SK-N-MC (cell line): ENCODE measurements around the gene MBTPS2.

Experiments
- DNase-seq: peaks from one replicate; pipeline ENCODE4 v3.0.0-alpha.2; 2011; ENCODE audit warnings: low read depth, low spot score
- H3K27ac ChIP-seq: fragments of 200-600 bp; sonication (generic); 2 replicates; pipeline ENCODE4 v1.5.1; 2016; ENCODE audit warnings: mixed run types
- H3K36me3 ChIP-seq: fragments of 200-600 bp; sonication (generic); 2 replicates; pipeline ENCODE4 v1.6.1; 2017; ENCODE audit warnings: antibody characterized with exemption, low read length, mixed read lengths; ENCODE audit not compliant: insufficient read depth
- H3K4me3 ChIP-seq: fragments of 200-600 bp; sonication (generic); 2 replicates; pipeline ENCODE4 v1.5.1; 2016
- H3K9ac ChIP-seq: fragments of 200-600 bp; sonication (generic); 2 replicates; pipeline ENCODE4 v1.8.0; 2017; ENCODE audit warnings: mixed run types, mixed read lengths; ENCODE audit not compliant: insufficient read length
- H3K9me3 ChIP-seq: fragments of 200-600 bp; sonication (generic); 2 replicates; pipeline ENCODE4 v1.6.1; 2017; ENCODE audit warnings: low read depth, mild to moderate bottlenecking, antibody characterized with exemption, low read length, moderate library complexity, mixed read lengths
- EZH2 ChIP-seq: fragments of 200-600 bp; sonication (generic); IDR thresholded peaks from one replicate; pipeline ENCODE4 v1.6.1; 2017; ENCODE audit warnings: antibody characterized with exemption
- FOXP2 ChIP-seq: optimal IDR thresholded peaks from 2 replicates; pipeline ENCODE3; 2011; ENCODE audit warnings: mild to moderate bottlenecking, moderate library complexity; ENCODE audit not compliant: insufficient read depth; ENCODE audit errors: extremely low read length, control extremely low read depth
- POLR2AphosphoS5 ChIP-seq: IDR thresholded peaks from 2 replicates; pipeline ENCODE4 v1.6.1; 2012; ENCODE audit warnings: mild to moderate bottlenecking, low read depth, low read length, borderline replicate concordance

MBTPS2 gene

GRCh38 chrX:21934414-21934813 lies 95.0 kb downstream of the MBTPS2 start:
- no peak for DNase-seq
- Histone ChIP-seq H3K9ac (no peak overlapping the region), H3K9me3 (no peaks in the 10 kb centered on the region), H3K27ac (no peak overlapping the region), H3K36me3 (no peaks in the 10 kb centered on the region), H3K4me3 (no peak overlapping the region)
- TF ChIP-seq EZH2 (no peak), FOXP2 (no peak), POLR2AphosphoS5 (no peak)
